ENCODE results near the gene DHRS3.

DNA sequence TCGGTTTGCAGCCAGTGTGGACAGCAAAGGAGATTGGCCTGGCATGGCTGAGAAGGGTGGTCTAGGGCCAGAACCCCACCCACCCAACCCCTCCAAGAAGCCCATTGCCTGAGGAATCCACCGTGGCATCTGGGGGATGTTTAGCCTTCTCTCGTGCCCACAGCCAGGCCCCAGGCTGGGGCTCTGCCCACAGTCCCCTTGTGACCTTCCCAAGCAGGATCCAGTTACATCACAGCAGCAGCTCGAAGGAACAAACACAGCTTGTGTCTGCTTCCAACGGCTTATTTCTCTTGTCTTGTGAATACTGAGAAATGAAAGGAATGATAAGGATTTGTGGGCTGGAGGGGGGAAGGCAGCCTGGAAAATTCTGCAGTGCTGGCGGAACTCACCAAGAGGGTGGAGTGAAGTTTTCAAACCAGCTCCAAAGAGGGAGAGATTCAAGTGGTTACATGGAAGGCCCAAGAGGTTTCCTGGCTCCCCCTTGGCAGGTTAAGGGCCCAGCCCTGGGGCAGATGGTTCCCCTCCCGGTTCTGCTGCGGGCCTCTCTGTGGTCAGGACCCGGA lies 61.6 kb downstream of the DHRS3 start:
- TF ChIP-seq EZH2 (IDR thresholded peaks at IDR 0.05; ENCODE audit: low read length) = no peak
- TF ChIP-seq, protein P1, sequence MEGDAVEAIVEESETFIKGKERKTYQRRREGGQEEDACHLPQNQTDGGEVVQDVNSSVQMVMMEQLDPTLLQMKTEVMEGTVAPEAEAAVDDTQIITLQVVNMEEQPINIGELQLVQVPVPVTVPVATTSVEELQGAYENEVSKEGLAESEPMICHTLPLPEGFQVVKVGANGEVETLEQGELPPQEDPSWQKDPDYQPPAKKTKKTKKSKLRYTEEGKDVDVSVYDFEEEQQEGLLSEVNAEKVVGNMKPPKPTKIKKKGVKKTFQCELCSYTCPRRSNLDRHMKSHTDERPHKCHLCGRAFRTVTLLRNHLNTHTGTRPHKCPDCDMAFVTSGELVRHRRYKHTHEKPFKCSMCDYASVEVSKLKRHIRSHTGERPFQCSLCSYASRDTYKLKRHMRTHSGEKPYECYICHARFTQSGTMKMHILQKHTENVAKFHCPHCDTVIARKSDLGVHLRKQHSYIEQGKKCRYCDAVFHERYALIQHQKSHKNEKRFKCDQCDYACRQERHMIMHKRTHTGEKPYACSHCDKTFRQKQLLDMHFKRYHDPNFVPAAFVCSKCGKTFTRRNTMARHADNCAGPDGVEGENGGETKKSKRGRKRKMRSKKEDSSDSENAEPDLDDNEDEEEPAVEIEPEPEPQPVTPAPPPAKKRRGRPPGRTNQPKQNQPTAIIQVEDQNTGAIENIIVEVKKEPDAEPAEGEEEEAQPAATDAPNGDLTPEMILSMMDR (optimal IDR thresholded peaks at IDR 0.05 in 1 of 3, IDR thresholded peaks at IDR 0.05 in 1 of 3, conservative IDR thresholded peaks at IDR 0.05 in 1 of 3; ENCODE audit: extremely low read depth in 1 of 3, insufficient read depth in 2 of 3, low read length in 3 of 3) = no peak

All from keratinocyte (primary cell).